HCT116 (cell line): Measurements from ENCODE around the gene SH2D2A. TPM values are rescaled to one million over a fixed set of nuclear protein-coding genes. Genes with fewer than 3 reads are reported as not detected.
A peak's percentile ranks its signal among the peaks of the same experiment; 100 is the strongest.

Experiments
- ATAC-seq: fragments of 200-7000 bp; cut with Tn5 transposase; 2 replicates; pipeline ENCODE4 v1.9.1; 2020; ENCODE audit warnings: mild to moderate bottlenecking, moderate library complexity
- BruUV-seq: library from RNA; stranded (reverse); fragments of 400-500 nt; replicated peaks from 2 replicates; lab custom pipeline; 2021; lab: Mats Ljungman, UMichigan
- CTCF ChIA-PET: fragments of 300-600 bp; sonication (Branson Sonifier 250); formaldehyde crosslinking; loops from one replicate; lab custom pipeline; 2021; ENCODE audit warnings: antibody characterized with exemption; lab: Charles Lee
- POLR2A ChIA-PET: fragments of 300-600, 350-600 bp; sonication (Branson Sonifier 250); formaldehyde crosslinking; loops from one replicate; lab custom pipeline; 2021; ENCODE audit warnings: antibody characterized with exemption; lab: Charles Lee
- RAD21 ChIA-PET, 2 experiments: fragments of 300-600 bp; sonication (Branson Sonifier 250); formaldehyde crosslinking; loops; one replicate each; lab custom pipeline; 2023; ENCODE audit warnings: low total read pairs in 2 of 2; ENCODE audit not compliant: uncharacterized antibody in 2 of 2, unreplicated experiment in 2 of 2, low non-redundant PET in 1 of 2; lab: Charles Lee
- DNase-seq: peaks from one replicate; pipeline ENCODE4 v3.0.0-alpha.2; 2010; ENCODE audit warnings: low read depth, low spot score
- H2AFZ ChIP-seq: fragments of 200-600 bp; shearing (Covaris generic), sonication (generic); 2 replicates; pipeline ENCODE4 v1.6.1; 2017; ENCODE audit warnings: low read depth, mixed run types, mixed read lengths, antibody characterized with exemption, low read length; ENCODE audit not compliant: poor library complexity, severe bottlenecking
- H3K27ac ChIP-seq: 2 replicates; pipeline ENCODE4 v1.5.1; 2012; ENCODE audit warnings: low read depth, low read length
- H3K27me3 ChIP-seq: fragments of 200-600 bp; sonication (generic); 2 replicates; pipeline ENCODE4 v1.6.1; 2016; ENCODE audit warnings: mixed run types, low read length, mixed read lengths; ENCODE audit not compliant: insufficient read depth
- H3K36me3 ChIP-seq, 2 experiments: fragments of 200-500 bp in 1 of 2; fragments of 200-600 bp in 1 of 2; sonication (Bioruptor generic) in 1 of 2; sonication (generic) in 1 of 2; 2 replicates each; pipeline versions ENCODE4 v1.5.1 to v1.6.1; 2014 to 2016; ENCODE audit warnings: low read length in 2 of 2, inconsistent platforms in 1 of 2, mixed read lengths in 1 of 2, mixed run types in 1 of 2; ENCODE audit not compliant: insufficient read depth in 2 of 2, control insufficient read depth in 1 of 2
- H3K4me1 ChIP-seq, 2 experiments: fragments of 200-600 bp in 1 of 2; sonication (generic) in 1 of 2; 2 replicates each; pipeline versions ENCODE4 v1.5.1 to v1.6.1; 2012 to 2017; ENCODE audit warnings: low read length in 2 of 2, inconsistent platforms in 1 of 2, mild to moderate bottlenecking in 1 of 2, mixed read lengths in 1 of 2, mixed run types in 1 of 2, moderate library complexity in 1 of 2; ENCODE audit not compliant: insufficient read depth in 2 of 2, control insufficient read depth in 1 of 2
- H3K4me2 ChIP-seq: fragments of 200-600 bp; sonication (generic); 2 replicates; pipeline ENCODE4 v1.6.1; 2017; ENCODE audit warnings: mixed run types, low read length, mixed read lengths
- H3K4me3 ChIP-seq, 2 experiments: fragments of 200-600 bp in 1 of 2; sonication (generic) in 1 of 2; replicated peaks in 1 of 2; 2 replicates each; pipeline ENCODE4 v1.5.1; 2011 to 2016; ENCODE audit warnings: low read length in 2 of 2, control low read depth in 1 of 2, low read depth in 1 of 2, mild to moderate bottlenecking in 1 of 2, mixed read lengths in 1 of 2, mixed run types in 1 of 2
- H3K79me2 ChIP-seq: fragments of 200-600 bp; sonication (generic); 2 replicates; pipeline ENCODE4 v1.6.1; 2017; ENCODE audit warnings: mild to moderate bottlenecking, mixed run types, low read length, moderate library complexity, mixed read lengths; ENCODE audit not compliant: insufficient read depth
- H3K9ac ChIP-seq: fragments of 200-600 bp; sonication (generic); 2 replicates; pipeline ENCODE4 v1.6.1; 2016; ENCODE audit warnings: low read length, mixed read lengths
- H3K9me2 ChIP-seq: fragments of 200-600 bp; sonication (generic), shearing (Covaris generic); 2 replicates; pipeline ENCODE4 v1.6.1; 2017; ENCODE audit warnings: mixed run types, mild to moderate bottlenecking, moderate library complexity; ENCODE audit not compliant: insufficient read depth
- H3K9me3 ChIP-seq, 2 experiments: fragments of 200-500 bp in 1 of 2; fragments of 200-600 bp in 1 of 2; sonication (Bioruptor generic) in 1 of 2; sonication (generic) in 1 of 2; 2 replicates each; pipeline ENCODE4 v1.6.1; 2014 to 2017; ENCODE audit warnings: low read length in 2 of 2, mixed read lengths in 2 of 2, inconsistent platforms in 1 of 2, low read depth in 1 of 2, mild to moderate bottlenecking in 1 of 2, mixed run types in 1 of 2, moderate library complexity in 1 of 2; ENCODE audit not compliant: control insufficient read depth in 1 of 2, insufficient read depth in 1 of 2
- H4K20me1 ChIP-seq: fragments of 200-600 bp; sonication (generic), shearing (Covaris generic); 2 replicates; pipeline ENCODE4 v1.6.1; 2017; ENCODE audit warnings: mixed run types, mild to moderate bottlenecking, moderate library complexity; ENCODE audit not compliant: insufficient read depth
- CEBPB ChIP-seq: IDR thresholded peaks from 2 replicates; pipeline ENCODE4 v1.6.1; 2012; ENCODE audit warnings: low read depth
- EGR1 ChIP-seq: IDR thresholded peaks from 2 replicates; pipeline ENCODE4 v1.6.1; 2012; ENCODE audit warnings: low read depth
- ELF1 ChIP-seq: IDR thresholded peaks from 2 replicates; pipeline ENCODE4 v1.6.1; 2012; ENCODE audit warnings: low read depth, borderline replicate concordance
- EZH2 ChIP-seq: fragments of 200-600 bp; sonication (generic); IDR thresholded peaks from 2 replicates; pipeline ENCODE4 v1.6.1; 2017; ENCODE audit warnings: antibody characterized with exemption, mixed run types
- EZH2phosphoT487 ChIP-seq: fragments of 200-600 bp; IDR thresholded peaks from 2 replicates; pipeline ENCODE4 v1.6.1; 2018; ENCODE audit warnings: antibody characterized with exemption, borderline replicate concordance
- JUND ChIP-seq: IDR thresholded peaks from 2 replicates; pipeline ENCODE4 v1.6.1; 2012
- SIN3A ChIP-seq: IDR thresholded peaks from 2 replicates; pipeline ENCODE4 v1.6.1; 2012; ENCODE audit warnings: low read depth
- SP1 ChIP-seq: IDR thresholded peaks from 2 replicates; pipeline ENCODE4 v1.6.1; 2012; ENCODE audit warnings: low read depth
- TCF7L2 ChIP-seq: IDR thresholded peaks from 2 replicates; pipeline ENCODE4 v1.7.0; 2011; ENCODE audit warnings: borderline replicate concordance, inconsistent platforms; ENCODE audit not compliant: insufficient read depth, insufficient read length; ENCODE audit errors: extremely low read depth
- YY1 ChIP-seq: IDR thresholded peaks from 2 replicates; pipeline ENCODE4 v1.6.1; 2011; ENCODE audit warnings: low read length, low read depth, moderate library complexity, mild to moderate bottlenecking; ENCODE audit not compliant: insufficient replicate concordance; ENCODE audit errors: extremely low read depth
- ZFX ChIP-seq: fragments of 450-650 bp; IDR thresholded peaks from 2 replicates; pipeline ENCODE4 v1.6.1; 2017
- ZNF274 ChIP-seq: fragments of 200-500 bp; sonication (Bioruptor generic); IDR thresholded peaks from 2 replicates; pipeline ENCODE4 v1.6.1; 2014; ENCODE audit warnings: mild to moderate bottlenecking, low read depth, low read length, inconsistent platforms
- intact Hi-C: fragments of 100-400 bp; cut with micrococcal nuclease; formaldehyde crosslinking; loops from 2 replicates; pipeline ENCODE4 v1.10.0; 2022
- total RNA-seq: library from RNA; stranded (reverse); gene quantifications from one replicate; pipeline ENCODE4 v1.2.1, GENCODE V29; 2021; ENCODE audit not compliant: unreplicated experiment
- TF ChIP-seq, protein P1 (sequence below): IDR thresholded peaks from 2 replicates; pipeline ENCODE4 v1.6.1; 2011; ENCODE audit warnings: mild to moderate bottlenecking, low read length, moderate library complexity; ENCODE audit not compliant: insufficient replicate concordance; ENCODE audit errors: extremely low read depth
- TF ChIP-seq, protein P2 (sequence below), 3 experiments: fragments of 200-600 bp in 1 of 3; sonication (generic) in 1 of 3; IDR thresholded peaks in 2 of 3; conservative IDR thresholded peaks in 1 of 3; 2 replicates each; pipeline ENCODE4 v1.5.1; 2012 to 2017; ENCODE audit warnings: low read depth in 2 of 3, low read length in 2 of 3, antibody characterized with exemption in 1 of 3, borderline replicate concordance in 1 of 3, control low read depth in 1 of 3, mild to moderate bottlenecking in 1 of 3, mixed read lengths in 1 of 3, mixed run types in 1 of 3, moderate library complexity in 1 of 3; ENCODE audit not compliant: insufficient read depth in 1 of 3

Gene SH2D2A
- total RNA-seq, 1 experiment from 2014 or later = 4.8 TPM

DNA sequence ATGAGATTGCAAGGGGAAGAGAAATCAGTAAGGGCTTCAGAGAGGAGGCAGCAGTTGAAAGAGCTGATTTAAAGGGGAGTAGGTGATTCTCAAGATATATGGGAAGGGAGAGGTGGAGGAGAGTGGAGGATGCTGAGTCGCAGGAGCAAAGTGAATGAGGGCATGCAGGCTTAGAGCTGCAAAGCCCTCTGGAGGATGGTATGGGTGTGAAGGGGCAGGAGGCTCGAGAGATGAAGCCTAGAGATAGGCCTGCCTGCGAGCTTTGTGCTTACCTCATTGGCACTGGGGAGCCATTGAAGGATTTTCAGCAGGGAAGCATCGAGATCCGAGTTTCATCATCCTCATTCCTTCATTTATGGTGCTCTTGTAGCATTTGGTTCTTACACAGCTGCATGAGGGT is 15.8 kb upstream of the SH2D2A start:
- ATAC-seq = peak; percentile 52; the same call in 1 of the 2 replicates

DNA sequence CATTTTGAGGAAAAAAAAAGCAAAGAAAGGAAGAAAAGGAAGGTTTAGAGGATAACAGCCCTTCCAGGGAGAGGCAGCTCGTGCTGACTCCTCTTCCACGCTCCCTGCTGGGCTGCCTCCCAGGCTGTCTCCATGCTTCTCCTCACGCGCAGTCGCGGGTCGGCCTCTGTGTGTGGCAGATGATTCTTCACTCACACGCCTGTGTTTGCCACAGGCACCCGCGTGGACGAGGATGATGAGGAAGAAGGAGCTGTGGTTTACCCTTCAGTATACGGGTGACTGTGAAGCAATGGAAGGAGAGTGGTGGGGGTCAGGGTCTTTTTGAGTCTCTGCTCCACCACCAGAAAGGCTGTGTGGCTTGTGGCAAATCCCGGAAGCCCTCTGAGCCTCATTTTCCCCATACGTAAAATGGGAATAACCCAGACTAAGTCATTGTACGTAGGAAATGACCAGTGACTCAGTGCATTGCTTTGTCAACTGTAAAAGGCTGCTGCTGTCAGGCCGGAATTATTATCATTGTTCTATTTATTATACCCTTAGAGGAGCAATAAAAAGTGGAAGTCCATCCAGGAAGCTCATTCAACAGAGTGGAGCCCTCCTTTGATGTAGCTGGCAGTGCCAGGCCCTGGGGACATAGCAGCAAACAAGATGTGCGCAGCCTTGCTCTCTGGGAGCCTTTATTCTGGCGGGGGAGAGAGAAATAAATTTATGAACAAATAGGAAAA is 11.9 kb upstream of the SH2D2A start:
- no peak for ATAC-seq
- no peak for DNase-seq
- no peak overlapping the region for H3K27ac ChIP-seq
- H4K20me1 ChIP-seq = no peaks in the 10 kb centered on the region
- H3K79me2 ChIP-seq = no peaks in the 10 kb centered on the region
- ChIA-PET POLR2A (no interaction called here), CTCF (interaction anchor here (1.1 kb wide), 1 partner anchor 10 kb away, joined by 5 read pairs; no protein-coding TSS in a partner anchor), RAD21 (no interaction called here)
- intact Hi-C loops = no loop called here
- H3K9me3 ChIP-seq = no peaks in the 10 kb centered on the region
- H3K9ac ChIP-seq = no peak overlapping the region
- H3K4me3 ChIP-seq = no peak overlapping the region
- peaks cover 7% of the 10 kb centered on the region; the same call in 1 of the 2 replicates for H3K27me3 ChIP-seq
- BruUV-seq = no TSS peak
- no peaks in the 10 kb centered on the region for H3K36me3 ChIP-seq
- no peaks in the 10 kb centered on the region for H3K9me2 ChIP-seq
- H3K4me1 ChIP-seq = no peaks in the 10 kb centered on the region
- H2AFZ ChIP-seq = no peak overlapping the region
- no peak overlapping the region for H3K4me2 ChIP-seq
- TF ChIP-seq EZH2 (no peak), TCF7L2 (no peak), ELF1 (no peak), SIN3A (no peak), EGR1 (no peak), SP1 (no peak), CEBPB (no peak), ZFX (no peak), JUND (no peak), ZNF274 (no peak), EZH2phosphoT487 (no peak), YY1 (no peak)
- TF ChIP-seq, protein P1, sequence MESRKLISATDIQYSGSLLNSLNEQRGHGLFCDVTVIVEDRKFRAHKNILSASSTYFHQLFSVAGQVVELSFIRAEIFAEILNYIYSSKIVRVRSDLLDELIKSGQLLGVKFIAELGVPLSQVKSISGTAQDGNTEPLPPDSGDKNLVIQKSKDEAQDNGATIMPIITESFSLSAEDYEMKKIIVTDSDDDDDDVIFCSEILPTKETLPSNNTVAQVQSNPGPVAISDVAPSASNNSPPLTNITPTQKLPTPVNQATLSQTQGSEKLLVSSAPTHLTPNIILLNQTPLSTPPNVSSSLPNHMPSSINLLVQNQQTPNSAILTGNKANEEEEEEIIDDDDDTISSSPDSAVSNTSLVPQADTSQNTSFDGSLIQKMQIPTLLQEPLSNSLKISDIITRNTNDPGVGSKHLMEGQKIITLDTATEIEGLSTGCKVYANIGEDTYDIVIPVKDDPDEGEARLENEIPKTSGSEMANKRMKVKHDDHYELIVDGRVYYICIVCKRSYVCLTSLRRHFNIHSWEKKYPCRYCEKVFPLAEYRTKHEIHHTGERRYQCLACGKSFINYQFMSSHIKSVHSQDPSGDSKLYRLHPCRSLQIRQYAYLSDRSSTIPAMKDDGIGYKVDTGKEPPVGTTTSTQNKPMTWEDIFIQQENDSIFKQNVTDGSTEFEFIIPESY = no peak

More for the DNA sequence above, 15.8 kb upstream of the SH2D2A start:
- CTCF ChIA-PET = no interaction called here
- BruUV-seq = no TSS peak
- Histone ChIP-seq H3K9ac (no peak overlapping the region), H3K27me3 (peaks cover 14% of the 10 kb centered on the region; the same call in 1 of the 2 replicates), H3K79me2 (no peaks in the 10 kb centered on the region), H3K9me3 (no peaks in the 10 kb centered on the region), H3K9me2 (no peaks in the 10 kb centered on the region), H3K4me1 (no peaks in the 10 kb centered on the region), H3K27ac (no peak overlapping the region), H3K4me2 (no peak overlapping the region), H2AFZ (no peak overlapping the region), H4K20me1 (no peaks in the 10 kb centered on the region)
- RAD21 ChIA-PET = no interaction called here
- intact Hi-C loops = no loop called here
- POLR2A ChIA-PET = interaction anchor here (0.9 kb wide), 1 partner anchor 10 kb away, joined by 3 read pairs; no protein-coding TSS in a partner anchor
- DNase-seq = no peak
- TF ChIP-seq, protein P2, sequence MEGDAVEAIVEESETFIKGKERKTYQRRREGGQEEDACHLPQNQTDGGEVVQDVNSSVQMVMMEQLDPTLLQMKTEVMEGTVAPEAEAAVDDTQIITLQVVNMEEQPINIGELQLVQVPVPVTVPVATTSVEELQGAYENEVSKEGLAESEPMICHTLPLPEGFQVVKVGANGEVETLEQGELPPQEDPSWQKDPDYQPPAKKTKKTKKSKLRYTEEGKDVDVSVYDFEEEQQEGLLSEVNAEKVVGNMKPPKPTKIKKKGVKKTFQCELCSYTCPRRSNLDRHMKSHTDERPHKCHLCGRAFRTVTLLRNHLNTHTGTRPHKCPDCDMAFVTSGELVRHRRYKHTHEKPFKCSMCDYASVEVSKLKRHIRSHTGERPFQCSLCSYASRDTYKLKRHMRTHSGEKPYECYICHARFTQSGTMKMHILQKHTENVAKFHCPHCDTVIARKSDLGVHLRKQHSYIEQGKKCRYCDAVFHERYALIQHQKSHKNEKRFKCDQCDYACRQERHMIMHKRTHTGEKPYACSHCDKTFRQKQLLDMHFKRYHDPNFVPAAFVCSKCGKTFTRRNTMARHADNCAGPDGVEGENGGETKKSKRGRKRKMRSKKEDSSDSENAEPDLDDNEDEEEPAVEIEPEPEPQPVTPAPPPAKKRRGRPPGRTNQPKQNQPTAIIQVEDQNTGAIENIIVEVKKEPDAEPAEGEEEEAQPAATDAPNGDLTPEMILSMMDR (IDR thresholded peaks at IDR 0.05 in 2 of 3, conservative IDR thresholded peaks at IDR 0.05 in 1 of 3; ENCODE audit: borderline replicate concordance in 1 of 3, insufficient read depth in 1 of 3, low read depth in 2 of 3, low read length in 2 of 3) = no peak
- TF ChIP-seq, all 23 proteins: peak for 0
- Histone ChIP-seq H3K36me3 (no peaks in the 10 kb centered on the region), H3K4me3 (no peak overlapping the region)
